ENCODE results near the gene MTRFR. TPM values are rescaled to one million over a fixed set of nuclear protein-coding genes. Genes with fewer than 3 reads are reported as not detected.

Gene MTRFR
- total RNA-seq, 1 experiment from 2014 or later: 21.9 TPM

- peak overlapping the region; percentile 86 for H3K4me3 ChIP-seq (ENCODE audit: low read depth, low read length, poor library complexity, severe bottlenecking)
- no peaks in the 10 kb centered on the region for H3K27me3 ChIP-seq (replicated peaks; ENCODE audit: insufficient read depth, low read depth, low read length, poor library complexity)
- POLR2A ChIA-PET (ENCODE audit: low non-redundant PET): no interaction called here
- CTCF ChIA-PET: no interaction called here
- DNase-seq (ENCODE audit: low spot score): no peak
- no TSS peak for BruUV-seq (replicated peaks)
- peaks cover 40% of the 10 kb centered on the region for H3K4me1 ChIP-seq (ENCODE audit: insufficient read depth, low read length, poor library complexity, severe bottlenecking)
- H3K36me3 ChIP-seq (ENCODE audit: insufficient read depth, low read length, poor library complexity, severe bottlenecking): peaks cover 11% of the 10 kb centered on the region
- no peak for TF ChIP-seq CTCF (conservative IDR thresholded peaks at IDR 0.05; ENCODE audit: low read depth, low read length)
- TF ChIP-seq EZH2 (IDR thresholded peaks at IDR 0.05; ENCODE audit: borderline replicate concordance, low read depth, low read length, poor library complexity, severe bottlenecking): no peak
- intact Hi-C loops (cut with micrococcal nuclease; ENCODE audit: unreplicated experiment): loop anchor here (2.0 to 10.0 kb wide), 3 partner anchors 157 to 357 kb away; partner anchors contain the start of gene ABCB9
- H3K9me3 ChIP-seq (ENCODE audit: low read depth, low read length, poor library complexity, severe bottlenecking): no peaks in the 10 kb centered on the region
- peak overlapping the region; percentile 88 for H3K27ac ChIP-seq (ENCODE audit: low read depth, low read length, poor library complexity, severe bottlenecking)
Measured at GRCh38 chr12:123231931-123232330, 1.3 kb upstream of the MTRFR start.

DNA sequence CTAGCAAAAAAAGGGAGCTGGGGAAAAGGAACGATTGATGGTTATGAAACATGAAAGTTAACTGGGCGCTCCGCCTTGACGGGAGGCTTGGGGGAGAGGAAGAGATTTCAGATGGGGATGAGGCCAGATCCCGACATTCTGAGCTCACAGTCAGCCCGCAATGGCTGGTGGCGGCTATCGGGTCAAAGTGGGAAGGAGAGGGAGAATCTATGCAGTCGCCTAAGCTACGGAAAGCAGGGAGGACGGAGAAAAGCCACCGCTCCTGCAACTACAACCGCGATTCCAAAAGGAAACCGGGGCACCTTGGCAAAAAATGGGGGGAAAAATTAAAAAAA lies 797 bp upstream of the MTRFR start:
- intact Hi-C loops (cut with micrococcal nuclease; ENCODE audit: unreplicated experiment): loop anchor here (2.0 to 10.0 kb wide), 3 partner anchors 156 to 358 kb away; partner anchors contain the start of gene ABCB9
- BruUV-seq (replicated peaks): TSS peak; percentile 56

DNA sequence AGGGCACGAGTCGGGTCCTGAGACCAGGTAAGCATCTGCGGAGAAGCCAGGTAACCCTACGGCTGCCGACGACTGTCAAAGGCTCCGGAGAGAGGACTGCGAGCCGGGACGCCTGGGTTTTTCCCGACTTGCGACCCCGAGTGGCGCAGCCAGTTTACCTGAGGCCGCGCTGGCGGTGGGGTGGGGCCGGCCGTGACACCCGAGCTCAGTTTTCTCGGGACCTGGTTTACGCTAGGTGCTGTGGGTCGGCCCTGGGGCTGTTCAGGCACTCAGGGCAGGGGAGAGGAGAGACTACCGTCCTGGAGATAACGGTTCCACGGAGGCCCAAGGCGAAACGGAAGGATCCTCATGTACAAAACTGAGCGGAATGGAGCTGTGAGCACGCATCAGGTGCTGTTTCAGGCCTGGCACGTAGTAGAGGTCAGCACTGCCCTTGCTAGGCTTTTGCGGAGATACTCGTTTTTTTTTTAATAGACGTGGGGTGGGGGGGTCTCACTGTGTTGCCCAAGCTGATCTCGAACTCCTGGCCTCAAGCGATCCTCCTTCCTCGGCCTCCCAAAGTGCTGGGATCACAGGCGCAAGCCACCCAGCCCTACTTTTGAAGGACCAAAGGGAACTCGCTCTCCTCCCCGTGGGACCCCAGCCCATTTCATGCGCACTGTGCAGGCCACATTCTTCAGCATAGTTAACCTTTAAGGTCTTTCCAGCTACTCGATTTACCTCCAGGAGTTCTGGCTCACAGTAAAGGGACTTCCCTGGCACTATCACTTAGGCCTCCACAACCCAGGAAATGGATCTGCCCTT lies 471 bp downstream of the MTRFR start:
- peak; percentile 37 for DNase-seq (ENCODE audit: low spot score)
- BruUV-seq (replicated peaks): TSS peak; percentile 53
- intact Hi-C loops (cut with micrococcal nuclease; ENCODE audit: unreplicated experiment): loop anchor here (2.0 to 10.0 kb wide), 3 partner anchors 155 to 359 kb away; partner anchors contain the start of gene ABCB9
- no peaks in the 10 kb centered on the region for H3K9me3 ChIP-seq (ENCODE audit: low read depth, low read length, poor library complexity, severe bottlenecking)
- CTCF ChIA-PET: interaction anchor here (0.5 to 1.0 kb wide), 4 partner anchors 14 to 385 kb away, joined by 3 to 10 read pairs (median 4); no protein-coding TSS in a partner anchor
- H3K27me3 ChIP-seq (replicated peaks; ENCODE audit: insufficient read depth, low read depth, low read length, poor library complexity): no peaks in the 10 kb centered on the region
- peak overlapping the region; percentile 86 for H3K4me3 ChIP-seq (ENCODE audit: low read depth, low read length, poor library complexity, severe bottlenecking)
- peaks cover 5% of the 10 kb centered on the region for H3K36me3 ChIP-seq (ENCODE audit: insufficient read depth, low read length, poor library complexity, severe bottlenecking)
- H3K4me1 ChIP-seq (ENCODE audit: insufficient read depth, low read length, poor library complexity, severe bottlenecking): peaks cover 22% of the 10 kb centered on the region
- peak overlapping the region; percentile 88 for H3K27ac ChIP-seq (ENCODE audit: low read depth, low read length, poor library complexity, severe bottlenecking)
- POLR2A ChIA-PET (ENCODE audit: low non-redundant PET): interaction anchor here (0.5 to 0.7 kb wide), 3 partner anchors 10 to 739 kb away, joined by 3 to 6 read pairs (median 3); partner anchors contain the start of gene CCDC92
- no peak for TF ChIP-seq EZH2 (IDR thresholded peaks at IDR 0.05; ENCODE audit: borderline replicate concordance, low read depth, low read length, poor library complexity, severe bottlenecking)
- TF ChIP-seq CTCF (conservative IDR thresholded peaks at IDR 0.05; ENCODE audit: low read depth, low read length): no peak

More for the DNA sequence above, 797 bp upstream of the MTRFR start:
- Histone ChIP-seq H3K4me3 (ENCODE audit: low read depth, low read length, poor library complexity, severe bottlenecking) (peak overlapping the region; percentile 86), H3K27me3 (replicated peaks; ENCODE audit: insufficient read depth, low read depth, low read length, poor library complexity) (no peaks in the 10 kb centered on the region), H3K36me3 (ENCODE audit: insufficient read depth, low read length, poor library complexity, severe bottlenecking) (peaks cover 6% of the 10 kb centered on the region), H3K9me3 (ENCODE audit: low read depth, low read length, poor library complexity, severe bottlenecking) (no peaks in the 10 kb centered on the region), H3K4me1 (ENCODE audit: insufficient read depth, low read length, poor library complexity, severe bottlenecking) (peaks cover 35% of the 10 kb centered on the region), H3K27ac (ENCODE audit: low read depth, low read length, poor library complexity, severe bottlenecking) (peak overlapping the region; percentile 88)
- CTCF ChIA-PET: no interaction called here
- no peak for DNase-seq (ENCODE audit: low spot score)
- no peak for TF ChIP-seq CTCF (conservative IDR thresholded peaks at IDR 0.05; ENCODE audit: low read depth, low read length)
- no peak for TF ChIP-seq EZH2 (IDR thresholded peaks at IDR 0.05; ENCODE audit: borderline replicate concordance, low read depth, low read length, poor library complexity, severe bottlenecking)
- POLR2A ChIA-PET (ENCODE audit: low non-redundant PET): interaction anchor here (0.7 kb wide), 1 partner anchor 27 kb away, joined by 4 read pairs; no protein-coding TSS in a partner anchor

Measured in A673 (cell line).